GM18507 (cell line): ENCODE data around the gene CLCN2.

Experiments used
- DNase-seq: peaks from one replicate; pipeline ENCODE4 v3.0.0; 2011; ENCODE audit warnings: low read depth; ENCODE audit not compliant: insufficient read length; ENCODE audit errors: extremely low spot score
- FAIRE-seq: peaks from 2 replicates; lab custom pipeline; 2011; peaks lifted over from hg19 to GRCh38; lab: Jason Lieb, UNC

The CLCN2 gene

GRCh38 chr3:184381261-184382224 lies 20.1 kb upstream of the CLCN2 start:
- FAIRE-seq (no peak), DNase-seq (no peak)

DNA sequence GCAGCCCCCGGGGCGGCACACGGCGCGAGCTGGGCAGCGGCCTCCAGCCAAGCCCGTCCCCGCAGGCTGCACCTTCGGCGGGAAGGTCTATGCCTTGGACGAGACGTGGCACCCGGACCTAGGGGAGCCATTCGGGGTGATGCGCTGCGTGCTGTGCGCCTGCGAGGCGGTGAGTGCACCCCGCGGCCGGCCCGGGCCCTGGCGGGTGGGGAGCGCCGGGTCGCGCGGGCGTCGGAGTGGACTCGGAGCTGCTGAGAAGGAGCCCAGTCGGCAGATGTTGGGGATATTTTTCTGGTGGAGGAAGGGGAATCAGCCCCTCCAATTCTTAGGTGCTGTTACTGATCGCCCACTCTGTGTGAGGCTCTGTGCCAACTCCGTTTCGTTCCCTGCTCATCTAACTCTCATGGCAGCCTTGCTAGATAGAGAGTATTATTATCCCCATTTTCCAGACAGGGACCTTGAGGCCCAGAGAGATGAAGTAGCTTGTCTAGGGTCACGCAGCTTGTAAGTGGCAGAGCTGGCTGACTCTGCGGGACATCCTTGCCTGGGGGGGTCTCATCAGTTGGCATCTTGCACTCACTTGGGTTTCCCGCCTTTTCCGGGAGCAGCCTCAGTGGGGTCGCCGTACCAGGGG lies 19.3 kb upstream of the CLCN2 start:
- DNase-seq = no peak
- no peak for FAIRE-seq

DNA sequence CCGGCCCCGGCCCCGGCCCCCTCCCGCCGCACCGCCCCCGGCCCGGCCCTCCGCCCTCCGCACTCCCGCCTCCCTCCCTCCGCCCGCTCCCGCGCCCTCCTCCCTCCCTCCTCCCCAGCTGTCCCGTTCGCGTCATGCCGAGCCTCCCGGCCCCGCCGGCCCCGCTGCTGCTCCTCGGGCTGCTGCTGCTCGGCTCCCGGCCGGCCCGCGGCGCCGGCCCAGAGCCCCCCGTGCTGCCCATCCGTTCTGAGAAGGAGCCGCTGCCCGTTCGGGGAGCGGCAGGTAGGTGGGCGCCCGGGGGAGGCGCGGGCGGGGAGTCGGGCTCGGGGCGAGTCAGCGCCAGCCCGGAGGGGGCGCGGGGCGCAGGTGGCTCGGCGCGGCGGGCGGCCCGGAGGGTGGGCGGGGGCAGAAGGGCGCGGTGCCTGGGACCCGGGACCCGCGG lies 18.8 kb upstream of the CLCN2 start:
- no peak for DNase-seq
- no peak for FAIRE-seq

- DNase-seq = no peak
Observed at GRCh38 chr3:184379358-184380184, 18.2 kb upstream of the CLCN2 start, which contains the start of gene CHRD. Gene CHRD, plus strand, starts transcription at chr3:184380054. Its CDS starts 265 bp downstream, at chr3:184380319.

DNA sequence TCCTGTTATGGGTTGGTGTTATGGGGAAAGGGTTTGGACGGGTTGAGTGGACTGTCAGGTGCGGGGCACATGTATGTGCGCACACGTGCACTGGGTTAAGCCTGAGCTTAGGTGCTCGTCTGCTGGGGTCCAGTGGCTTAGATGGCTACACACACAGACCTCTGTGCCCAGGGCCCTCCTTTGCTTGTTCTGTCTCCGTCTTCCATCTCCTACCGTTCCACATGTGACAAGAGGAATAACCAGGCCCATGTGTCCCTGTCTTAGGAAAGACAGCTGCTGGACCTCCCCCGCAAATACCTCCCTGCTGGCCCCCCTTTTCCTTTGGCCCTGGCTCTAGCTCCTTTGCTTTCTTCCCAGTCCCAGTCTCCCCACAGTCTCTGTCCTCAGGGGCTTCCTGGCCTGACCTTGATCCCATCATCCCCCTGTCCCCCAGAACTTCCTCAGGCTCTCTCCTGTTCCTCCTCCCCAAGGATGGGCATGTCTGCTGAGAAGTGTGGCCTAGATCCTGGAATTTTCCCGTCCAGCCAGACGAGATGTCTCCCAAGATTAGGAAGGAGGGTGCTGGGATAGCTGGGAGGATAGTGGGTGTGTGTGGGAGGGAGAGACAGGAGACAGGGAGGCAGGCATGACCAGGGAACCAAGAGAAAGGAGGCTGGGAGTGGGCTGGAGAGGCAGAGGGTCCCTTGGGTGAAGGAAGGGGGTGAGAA lies 17.4 kb upstream of the CLCN2 start:
- DNase-seq = no peak
- no peak for FAIRE-seq

More at GRCh38 chr3:184379358-184380184, 18.2 kb upstream of the CLCN2 start, which contains the start of gene CHRD:
- no peak for FAIRE-seq

DNA sequence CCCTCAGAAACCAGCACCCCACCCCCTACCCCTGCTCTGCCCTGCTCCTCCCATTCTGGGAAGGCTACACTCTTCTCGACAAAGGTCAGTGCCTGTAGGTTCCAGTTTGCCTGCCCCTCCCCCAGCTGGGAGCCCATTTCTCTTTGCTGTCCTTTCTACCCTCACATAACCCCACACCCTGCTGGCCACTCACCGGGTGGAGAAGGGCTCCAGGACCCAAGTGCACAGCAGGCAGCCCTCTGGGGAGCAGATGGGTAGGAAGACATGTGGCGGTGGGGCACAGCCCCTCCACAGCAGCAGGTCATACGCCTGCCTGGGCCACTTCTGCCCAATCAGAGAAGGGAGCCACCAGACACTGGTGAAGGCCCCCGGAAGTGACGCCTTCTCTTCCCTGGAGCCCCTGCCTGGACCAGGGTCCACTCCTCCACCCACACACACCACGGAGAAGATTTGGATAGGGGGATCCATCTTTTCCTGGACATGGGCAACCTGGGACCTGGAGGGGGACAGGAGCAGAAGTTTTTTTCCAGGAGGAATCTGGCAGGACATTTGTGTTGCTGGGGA lies 16.6 kb upstream of the CLCN2 start, which contains the start of gene THPO:
THPO (minus strand) TSS at position 326 of the 564 bp plus-strand sequence. CDS start 1,948 bp downstream, outside the sequence.
- FAIRE-seq (no peak), DNase-seq (no peak)

GRCh38 chr3:184377374-184377773 lies 16.0 kb upstream of the CLCN2 start:
- DNase-seq (no peak), FAIRE-seq (no peak)

- FAIRE-seq (no peak), DNase-seq (no peak)
Observed at GRCh38 chr3:184375747-184376461, 14.5 kb upstream of the CLCN2 start.

DNA sequence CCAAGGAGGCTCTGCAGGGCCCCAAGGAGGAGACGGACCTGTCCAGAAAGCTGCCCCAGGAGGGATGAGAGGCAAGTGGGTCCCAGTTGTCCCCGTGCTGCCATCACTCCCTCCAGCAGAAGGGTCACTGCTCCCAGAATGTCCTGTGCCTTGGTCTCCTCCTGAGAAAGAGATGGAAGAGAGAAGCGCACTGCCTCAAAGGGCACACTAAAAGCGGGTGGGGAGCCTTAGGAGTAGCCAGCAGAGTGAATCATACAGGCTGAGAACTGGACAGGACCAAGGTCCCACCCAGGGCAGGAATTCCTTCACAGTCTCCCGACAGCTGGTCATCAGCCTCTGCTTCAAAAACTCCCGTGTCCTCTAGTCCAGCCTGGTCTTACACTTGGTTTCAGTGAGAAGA lies 12.0 kb upstream of the CLCN2 start:
- no peak for FAIRE-seq
- no peak for DNase-seq

DNA sequence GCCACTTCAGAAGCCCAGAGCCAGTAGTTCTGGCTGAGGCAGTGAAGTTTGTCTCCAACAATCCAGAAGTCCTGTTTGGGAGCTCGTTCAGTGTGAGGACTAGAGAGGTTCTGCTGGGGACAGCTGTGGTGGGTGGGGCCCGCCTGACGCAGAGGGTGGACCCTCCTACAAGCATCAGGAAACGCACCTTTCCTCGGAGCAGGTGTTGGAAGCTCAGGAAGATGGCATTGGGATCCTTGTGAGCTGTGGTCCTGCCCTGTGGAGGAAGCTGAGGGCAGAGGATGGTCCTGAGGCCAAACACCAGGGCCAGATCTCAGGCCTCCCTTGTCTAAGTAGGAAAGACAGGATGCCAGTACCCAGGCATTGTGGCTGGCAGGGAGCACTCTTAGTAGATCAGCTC lies 11.5 kb upstream of the CLCN2 start:
- FAIRE-seq = no peak
- DNase-seq = no peak

DNA sequence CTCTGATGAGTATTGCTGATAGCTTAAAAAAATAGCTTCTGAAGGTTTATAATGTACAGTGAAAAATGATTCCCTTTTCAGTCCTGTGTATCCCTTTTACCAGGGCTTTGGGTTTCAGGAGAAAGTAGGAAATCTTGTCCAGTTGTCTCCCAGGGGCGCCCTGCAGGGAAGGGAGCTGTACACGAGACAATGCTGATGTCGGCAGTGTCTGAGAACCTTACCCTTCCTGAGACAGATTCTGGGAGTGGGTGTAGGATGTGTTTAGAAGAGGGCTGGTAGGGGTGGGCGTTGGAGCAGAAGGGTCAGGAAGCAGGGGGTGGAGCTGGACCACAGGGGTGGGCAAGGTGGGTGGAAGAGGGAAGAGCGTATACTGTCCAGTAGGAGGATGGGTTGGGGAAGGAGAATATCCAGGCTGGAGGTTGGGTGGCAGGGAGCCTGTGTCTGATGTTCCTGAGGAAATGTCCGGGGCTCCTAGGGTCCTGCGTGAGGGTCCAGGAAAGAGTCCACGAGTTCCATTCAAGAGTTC lies 11.0 kb upstream of the CLCN2 start:
- no peak for FAIRE-seq
- DNase-seq = no peak

DNA sequence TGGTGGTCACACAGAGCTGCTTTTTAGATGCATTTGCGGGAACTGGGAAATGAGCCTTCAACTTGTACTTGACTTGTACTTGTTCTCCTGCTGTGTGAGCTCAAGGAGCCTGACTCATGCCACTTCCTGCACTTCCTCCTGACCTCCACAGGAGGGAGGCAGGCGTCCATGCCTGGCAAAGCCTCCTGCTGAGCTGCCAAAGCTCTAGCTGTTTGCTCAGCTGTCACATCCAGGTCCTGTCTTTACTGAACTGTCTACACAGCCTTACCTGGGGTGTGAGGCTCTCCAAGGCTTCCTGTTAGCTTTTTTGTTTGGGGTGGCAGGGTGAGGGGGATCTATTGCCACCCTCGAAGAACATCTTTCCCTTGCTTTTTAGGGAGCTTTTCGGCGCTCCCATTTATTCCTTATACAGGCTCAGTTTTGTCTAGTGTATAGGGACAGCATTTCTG lies 10.2 kb upstream of the CLCN2 start:
- FAIRE-seq = peak; percentile 62

GRCh38 chr3:184368586-184369183 lies 7.3 kb upstream of the CLCN2 start:
- DNase-seq = no peak
- FAIRE-seq = no peak

More for the DNA sequence above, 10.2 kb upstream of the CLCN2 start:
- peak; percentile 59 for DNase-seq

- no peak for DNase-seq
- FAIRE-seq = no peak
Observed at GRCh38 chr3:184368116-184368515, 6.7 kb upstream of the CLCN2 start.

DNA sequence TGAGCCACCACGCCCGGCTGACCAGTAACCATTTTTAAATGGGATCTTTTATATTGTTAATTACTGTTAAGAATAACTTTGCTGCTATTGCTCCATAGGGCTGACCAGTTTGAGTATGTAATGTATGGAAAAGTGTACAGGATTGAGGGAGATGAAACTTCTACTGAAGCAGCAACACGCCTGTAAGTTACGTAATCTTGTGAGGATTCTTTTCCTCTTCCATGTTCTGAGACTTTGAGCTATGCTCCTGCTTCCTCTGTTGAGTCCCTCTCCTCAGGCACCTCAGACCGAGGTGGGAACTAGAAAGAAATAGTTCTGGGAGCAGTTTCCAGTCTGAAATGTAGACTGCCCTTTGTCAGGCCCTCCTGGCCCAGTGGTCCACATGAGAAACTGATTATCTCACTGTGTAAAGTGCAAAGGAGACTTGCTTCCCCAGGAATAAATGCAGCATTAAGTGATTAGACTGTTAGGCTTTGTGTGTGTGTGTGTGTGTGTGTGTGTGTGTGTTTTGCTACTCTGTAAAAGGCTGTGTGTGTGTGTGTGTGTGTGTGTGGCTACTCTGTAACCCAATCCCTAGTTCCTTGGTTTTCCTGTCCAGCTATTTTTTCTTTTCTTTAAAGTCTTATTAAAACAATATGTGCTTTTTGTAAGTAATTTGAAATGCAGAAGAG lies 5.3 kb upstream of the CLCN2 start:
- FAIRE-seq (no peak), DNase-seq (no peak)

DNA sequence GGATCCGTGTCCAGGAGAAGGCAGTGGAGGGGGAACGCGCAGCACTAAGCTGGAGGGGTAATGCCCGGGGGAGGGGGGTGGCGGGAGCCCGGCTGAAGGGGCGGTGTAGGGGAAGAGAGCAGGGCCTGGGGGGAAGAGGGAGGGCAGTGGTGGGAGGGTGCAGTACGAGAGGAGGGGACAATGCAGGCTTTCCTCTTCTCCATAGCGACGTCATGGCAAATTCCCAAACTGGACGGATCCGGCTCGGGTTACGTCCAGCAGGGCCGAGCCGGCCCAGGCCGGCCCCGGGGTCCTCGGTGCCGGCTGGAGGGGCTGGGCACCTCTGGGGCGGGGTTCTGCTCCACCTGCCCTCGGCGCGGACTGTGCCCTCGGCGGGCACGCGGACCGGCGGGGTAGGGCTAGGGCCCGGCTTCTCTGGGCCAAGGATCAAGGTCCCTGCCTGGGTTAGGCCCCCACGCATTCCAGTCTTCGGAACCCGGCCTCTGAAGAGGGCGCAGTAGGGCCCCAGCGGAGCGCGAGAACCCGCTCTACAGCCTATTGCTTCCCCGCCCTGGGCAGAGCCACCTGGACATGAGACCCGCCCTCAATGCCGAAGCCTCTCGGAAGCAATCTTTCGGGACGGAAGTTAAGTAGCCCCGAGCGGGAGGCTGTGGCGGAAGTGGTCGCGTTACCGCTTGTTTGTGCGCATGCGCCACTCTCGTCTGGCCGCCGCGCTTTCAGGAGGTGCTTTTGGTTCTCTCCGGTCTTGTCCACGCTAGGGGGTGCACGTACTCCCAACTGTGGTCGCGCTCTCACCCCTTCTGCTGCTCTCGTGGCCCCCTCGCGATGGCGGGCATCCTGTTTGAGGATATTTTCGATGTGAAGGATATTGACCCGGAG lies 1.5 kb upstream of the CLCN2 start:
- DNase-seq (peak; percentile 96), FAIRE-seq (peak; percentile 99)
